ENCODE data around the gene GCDH. TPM values are rescaled to one million over a fixed set of nuclear protein-coding genes. Genes with fewer than 3 reads are reported as not detected.

Gene GCDH
- polyA plus RNA-seq, 1 donor (not counting 4 experiments of a cell fraction or from before 2014, with no cell fraction given) = 11.5 TPM

- Histone ChIP-seq H3K9me1 (ENCODE audit: control insufficient read depth, extremely low read depth, insufficient read depth, low read length) (no peaks in the 10 kb centered on the region), H3K27me3 (ENCODE audit: control insufficient read depth, extremely low read depth, insufficient read depth, low read length) (no peaks in the 10 kb centered on the region), H2AFZ (ENCODE audit: control insufficient read depth, low read length) (peak overlapping the region; percentile 90), H3K27ac (ENCODE audit: control insufficient read depth, insufficient read depth, low read length) (peak overlapping the region; percentile 80), H3K36me3 (ENCODE audit: control insufficient read depth in 2 of 2, extremely low read depth in 1 of 2, insufficient read depth in 2 of 2, low read length in 2 of 2) (peaks cover 4 to 20% of the 10 kb centered on the region in 2 experiments), H3K9ac (ENCODE audit: control insufficient read depth, extremely low read depth, insufficient read depth, low read length) (peak overlapping the region; percentile 77), H3K4me3 (ENCODE audit: control insufficient read depth in 2 of 3, extremely low read depth in 1 of 3, insufficient read depth in 2 of 3, low read depth in 1 of 3, low read length in 3 of 3) (peak overlapping the region; percentile 72 to 95 (median 95)), H3K79me2 (ENCODE audit: control insufficient read depth, insufficient read depth, low read length) (peaks cover 10% of the 10 kb centered on the region), H4K20me1 (ENCODE audit: control insufficient read depth, extremely low read depth, insufficient read depth, low read length) (no peaks in the 10 kb centered on the region), H3K4me1 (ENCODE audit: control insufficient read depth, extremely low read depth, insufficient read depth, low read length) (peaks cover 7% of the 10 kb centered on the region), H3K9me3 (ENCODE audit: control insufficient read depth, low read depth, low read length) (no peaks in the 10 kb centered on the region), H3K4me2 (ENCODE audit: control insufficient read depth, extremely low read depth, insufficient read depth, low read depth, low read length) (peak overlapping the region; percentile 83)
- no peak for DNase-seq (ENCODE audit: low read depth, low spot score)
- no peak for FAIRE-seq
- dilution Hi-C loops (cut with MboI; ENCODE audit: extremely low pct_ligation_motif_present, low sequenced_read_pairs) = no loop called here
- TF ChIP-seq EZH2 (IDR thresholded peaks at IDR 0.05; ENCODE audit: low read length) (no peak), CTCF (optimal IDR thresholded peaks at IDR 0.05 in 1 of 3, IDR thresholded peaks at IDR 0.05 in 1 of 3, conservative IDR thresholded peaks at IDR 0.05 in 1 of 3; ENCODE audit: extremely low read depth in 1 of 3, insufficient read depth in 2 of 3, low read length in 3 of 3) (no peak)
Observed at GRCh38 chr19:12891553-12892021, 627 bp downstream of the GCDH start.

GRCh38 chr19:12893582-12893981, 2.6 kb downstream of the GCDH start:
- Histone ChIP-seq H3K4me3 (ENCODE audit: control insufficient read depth in 2 of 3, extremely low read depth in 1 of 3, insufficient read depth in 2 of 3, low read depth in 1 of 3, low read length in 3 of 3) (no peak overlapping the region), H3K36me3 (ENCODE audit: control insufficient read depth in 2 of 2, extremely low read depth in 1 of 2, insufficient read depth in 2 of 2, low read length in 2 of 2) (peaks cover 7 to 20% of the 10 kb centered on the region in 2 experiments), H3K4me1 (ENCODE audit: control insufficient read depth, extremely low read depth, insufficient read depth, low read length) (peaks cover 7% of the 10 kb centered on the region), H3K4me2 (ENCODE audit: control insufficient read depth, extremely low read depth, insufficient read depth, low read depth, low read length) (no peak overlapping the region), H3K9ac (ENCODE audit: control insufficient read depth, extremely low read depth, insufficient read depth, low read length) (no peak overlapping the region), H3K79me2 (ENCODE audit: control insufficient read depth, insufficient read depth, low read length) (peaks cover 10% of the 10 kb centered on the region), H3K9me1 (ENCODE audit: control insufficient read depth, extremely low read depth, insufficient read depth, low read length) (no peaks in the 10 kb centered on the region), H2AFZ (ENCODE audit: control insufficient read depth, low read length) (no peak overlapping the region), H3K9me3 (ENCODE audit: control insufficient read depth, low read depth, low read length) (no peaks in the 10 kb centered on the region), H4K20me1 (ENCODE audit: control insufficient read depth, extremely low read depth, insufficient read depth, low read length) (no peaks in the 10 kb centered on the region), H3K27me3 (ENCODE audit: control insufficient read depth, extremely low read depth, insufficient read depth, low read length) (no peaks in the 10 kb centered on the region), H3K27ac (ENCODE audit: control insufficient read depth, insufficient read depth, low read length) (no peak overlapping the region)
- TF ChIP-seq EZH2 (IDR thresholded peaks at IDR 0.05; ENCODE audit: low read length) (no peak), CTCF (optimal IDR thresholded peaks at IDR 0.05 in 1 of 3, IDR thresholded peaks at IDR 0.05 in 1 of 3, conservative IDR thresholded peaks at IDR 0.05 in 1 of 3; ENCODE audit: extremely low read depth in 1 of 3, insufficient read depth in 2 of 3, low read length in 3 of 3) (no peak)
- dilution Hi-C loops (cut with MboI; ENCODE audit: extremely low pct_ligation_motif_present, low sequenced_read_pairs) = no loop called here
- DNase-seq (ENCODE audit: low read depth, low spot score) = no peak
- no peak for FAIRE-seq
